ENCODE results near the gene ANXA1.

DNA sequence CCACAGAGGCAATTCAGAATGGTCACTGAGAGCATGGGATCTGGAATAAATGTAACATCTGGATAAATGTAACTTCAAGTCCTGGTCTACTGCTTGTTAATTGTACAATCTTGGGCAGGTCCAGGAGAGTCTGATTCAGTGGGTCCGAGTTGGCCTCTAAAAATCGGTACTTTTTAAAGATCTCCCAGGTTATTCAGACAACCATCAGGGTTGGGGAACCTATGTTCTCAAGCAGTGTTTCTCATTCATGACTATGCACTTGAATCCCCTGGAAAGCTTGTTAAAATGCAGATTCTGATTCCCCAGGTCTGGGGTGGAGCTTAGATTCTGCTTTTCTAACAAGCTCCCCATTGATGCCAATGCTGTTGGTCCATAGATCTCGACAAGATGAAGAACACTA, 14.8 kb downstream of the ANXA1 start:
- TF ChIP-seq, protein P1, sequence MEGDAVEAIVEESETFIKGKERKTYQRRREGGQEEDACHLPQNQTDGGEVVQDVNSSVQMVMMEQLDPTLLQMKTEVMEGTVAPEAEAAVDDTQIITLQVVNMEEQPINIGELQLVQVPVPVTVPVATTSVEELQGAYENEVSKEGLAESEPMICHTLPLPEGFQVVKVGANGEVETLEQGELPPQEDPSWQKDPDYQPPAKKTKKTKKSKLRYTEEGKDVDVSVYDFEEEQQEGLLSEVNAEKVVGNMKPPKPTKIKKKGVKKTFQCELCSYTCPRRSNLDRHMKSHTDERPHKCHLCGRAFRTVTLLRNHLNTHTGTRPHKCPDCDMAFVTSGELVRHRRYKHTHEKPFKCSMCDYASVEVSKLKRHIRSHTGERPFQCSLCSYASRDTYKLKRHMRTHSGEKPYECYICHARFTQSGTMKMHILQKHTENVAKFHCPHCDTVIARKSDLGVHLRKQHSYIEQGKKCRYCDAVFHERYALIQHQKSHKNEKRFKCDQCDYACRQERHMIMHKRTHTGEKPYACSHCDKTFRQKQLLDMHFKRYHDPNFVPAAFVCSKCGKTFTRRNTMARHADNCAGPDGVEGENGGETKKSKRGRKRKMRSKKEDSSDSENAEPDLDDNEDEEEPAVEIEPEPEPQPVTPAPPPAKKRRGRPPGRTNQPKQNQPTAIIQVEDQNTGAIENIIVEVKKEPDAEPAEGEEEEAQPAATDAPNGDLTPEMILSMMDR (IDR thresholded peaks at IDR 0.05 in 8 of 11, conservative IDR thresholded peaks at IDR 0.05 in 3 of 11) = no peak
- TF ChIP-seq POLR2A (IDR thresholded peaks at IDR 0.05) = no peak
